AG09319 (cell line): ENCODE data around the gene BEST3.
"Not testable (repeated sequence)": the region's sequence is repeated elsewhere in the genome, so short reads cannot be mapped to it uniquely, and the experiment has no call there.

Experiments
- DNase-seq: peaks from one replicate; pipeline ENCODE4 v3.0.0-alpha.2; 2010; ENCODE audit warnings: low read depth; ENCODE audit errors: extremely low read depth
- CTCF ChIP-seq: IDR thresholded peaks from 2 replicates; pipeline ENCODE4 v1.5.1; 2011; ENCODE audit warnings: low read depth, mild to moderate bottlenecking, inconsistent platforms, low read length, moderate library complexity

The BEST3 gene

GRCh38 chr12:69619050-69619449, 80.1 kb downstream of the BEST3 start:
- TF ChIP-seq CTCF, result no peak
- DNase-seq, result no peak

DNA sequence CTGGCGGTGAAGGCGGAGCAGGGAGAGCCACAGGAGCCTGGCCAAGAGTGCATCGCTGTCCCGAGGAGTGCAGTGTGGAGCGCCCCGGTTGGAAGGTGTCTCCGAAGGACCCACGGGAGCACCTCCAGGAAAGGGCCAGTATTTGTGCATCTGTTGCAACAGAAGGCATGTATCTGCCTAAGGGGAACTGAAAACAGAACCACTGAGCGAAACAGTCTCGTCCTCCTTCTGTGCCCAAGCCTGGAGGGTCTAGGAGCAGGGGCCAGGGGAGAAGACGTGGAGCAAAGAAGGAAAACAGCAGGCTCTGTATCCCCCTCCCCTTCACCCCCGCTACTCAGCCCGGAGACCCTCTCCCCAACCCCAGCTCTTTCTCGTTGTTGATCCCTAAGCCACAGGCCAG, 83.1 kb downstream of the BEST3 start:
- TF ChIP-seq CTCF, result no peak

GRCh38 chr12:69613351-69613750, 85.8 kb downstream of the BEST3 start:
- DNase-seq, result no peak
- TF ChIP-seq CTCF, result no peak

More for the DNA sequence above, 83.1 kb downstream of the BEST3 start:
- DNase-seq, result no peak

- DNase-seq, result no peak
- no peak for TF ChIP-seq CTCF
Measured at GRCh38 chr12:69610729-69611128, 88.4 kb downstream of the BEST3 start, which contains the start of gene LRRC10. Gene LRRC10 (minus strand): TSS chr12:69610907. CDS start chr12:69610838, 69 bp downstream.

DNA sequence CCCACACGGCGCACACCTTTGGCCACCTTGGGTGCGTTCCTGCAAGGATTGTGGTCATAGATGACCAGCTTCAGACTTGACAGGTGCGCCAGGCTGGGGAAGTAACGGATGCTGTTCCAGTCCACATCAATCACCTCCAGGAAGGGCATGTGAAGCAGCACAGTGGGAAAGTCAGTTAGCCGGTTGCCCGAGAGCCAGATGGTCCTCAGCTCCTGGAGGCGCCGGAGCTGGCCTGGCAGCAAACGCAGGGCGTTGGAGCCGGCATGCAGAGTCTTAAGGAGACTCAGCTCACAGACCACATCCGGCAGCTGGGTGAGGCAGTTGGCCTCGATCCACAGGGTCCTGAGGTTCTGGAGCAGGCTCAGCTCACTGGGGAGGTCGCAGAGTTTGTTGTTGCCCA, 89.0 kb downstream of the BEST3 start:
- TF ChIP-seq CTCF, result no peak
- no peak for DNase-seq

GRCh38 chr12:69608114-69608513, 91.0 kb downstream of the BEST3 start:
- DNase-seq, result no peak
- no peak for TF ChIP-seq CTCF

GRCh38 chr12:69604275-69604674, 94.8 kb downstream of the BEST3 start:
- DNase-seq, result not testable (repeated sequence)
